ENCODE data around the gene CSF2.

The CSF2 gene

DNA sequence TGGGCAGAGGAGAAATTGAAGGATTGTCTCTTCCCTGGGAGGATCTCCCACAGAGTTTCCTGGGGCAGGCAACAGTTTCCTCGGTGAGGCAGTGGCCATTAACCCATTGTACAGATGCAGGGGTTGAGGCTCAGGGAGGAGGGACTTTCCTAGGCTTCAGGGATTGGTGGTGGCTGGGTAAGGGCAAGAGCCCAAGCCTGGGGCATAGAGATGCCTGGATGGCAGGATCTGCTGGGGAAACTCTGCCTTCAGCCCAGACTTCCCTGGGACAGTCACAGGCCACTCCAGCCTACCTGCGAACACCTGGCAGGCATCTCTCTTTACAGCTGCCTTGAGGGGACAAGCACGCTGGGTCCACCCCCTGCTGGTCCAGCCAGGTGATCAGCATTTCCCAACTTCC, 3.6 kb upstream of the CSF2 start:
- no peak for DNase-seq (ENCODE audit: low spot score)

DNA sequence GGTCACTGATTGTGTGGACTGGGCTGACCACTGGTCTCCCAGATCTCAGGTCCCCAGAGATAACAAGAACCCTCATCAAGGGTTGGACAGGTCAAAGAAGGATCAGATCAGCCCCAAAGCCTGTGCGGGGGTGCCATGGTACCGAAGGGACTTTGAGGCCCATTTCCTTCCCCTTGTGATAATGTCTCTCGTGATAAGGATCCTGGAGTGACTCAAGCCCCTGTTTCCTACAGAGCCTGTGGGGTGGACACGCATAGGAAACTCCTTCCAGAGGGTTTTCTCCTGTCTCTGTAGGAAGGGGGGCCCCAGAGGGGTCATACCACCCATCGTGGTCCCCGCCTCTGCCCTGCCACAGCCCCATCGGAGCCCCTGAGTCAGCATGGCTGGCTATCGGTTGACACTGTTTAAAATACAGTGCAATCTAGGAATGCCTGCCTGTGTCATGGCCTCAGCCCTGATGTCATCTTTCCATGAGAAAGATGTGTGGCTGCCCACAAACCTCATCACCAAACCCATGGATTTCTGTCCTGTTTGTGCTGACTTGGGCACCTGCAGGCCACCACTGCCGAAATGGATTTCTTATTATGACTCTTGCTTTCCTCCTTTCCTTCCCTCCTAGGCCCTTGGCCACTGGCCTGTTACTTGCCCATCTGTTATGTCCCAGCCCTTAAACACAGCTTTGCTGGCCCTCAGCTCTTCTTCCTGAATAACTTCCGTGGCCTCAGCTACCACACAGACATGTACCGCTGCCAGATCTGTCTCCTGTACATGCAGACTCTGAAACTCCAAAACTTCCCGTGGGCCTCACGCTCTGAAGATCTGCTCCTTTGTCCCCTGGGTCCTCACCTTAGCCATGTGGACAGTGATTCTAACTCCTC, 2.9 kb upstream of the CSF2 start:
- peak; percentile 34 for DNase-seq (ENCODE audit: low spot score)

DNA sequence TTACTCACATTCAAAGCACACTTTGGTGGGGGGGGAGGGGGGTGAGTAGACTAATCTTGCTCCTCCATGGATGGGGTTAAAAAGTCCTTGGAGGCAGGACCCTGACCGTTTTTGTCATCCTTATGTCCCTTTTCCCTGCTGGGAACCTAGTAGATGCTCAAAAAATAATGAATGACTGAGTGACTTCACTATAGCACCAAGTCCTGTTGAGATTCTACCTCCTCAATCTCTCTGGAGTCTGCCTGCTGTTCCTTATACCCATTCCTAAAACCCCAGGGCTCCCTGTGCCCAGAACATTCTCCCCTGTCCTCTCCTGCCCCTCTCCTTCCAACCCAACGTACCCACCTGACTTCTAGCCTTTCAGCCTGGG, 2.3 kb upstream of the CSF2 start:
- DNase-seq (ENCODE audit: low spot score): no peak

DNA sequence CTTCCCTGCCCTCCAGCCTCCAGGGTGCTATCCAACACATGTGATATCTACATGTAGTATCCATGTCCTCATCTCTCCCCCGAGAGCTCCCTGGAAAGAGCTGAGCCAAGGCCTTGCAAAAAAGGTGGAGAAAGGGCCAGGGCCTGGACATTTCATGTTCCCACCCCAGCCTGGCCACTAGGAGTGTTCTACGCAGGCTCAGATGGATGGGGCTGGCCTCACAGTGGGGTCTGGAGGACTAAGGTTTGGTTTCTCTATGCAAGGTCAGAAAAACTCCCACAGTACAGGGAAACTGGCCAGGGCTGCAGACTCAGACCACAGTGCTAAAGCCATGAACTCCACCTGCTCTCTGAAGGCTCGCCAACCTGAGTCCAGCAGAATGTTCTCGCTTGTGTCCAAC, 1.5 kb upstream of the CSF2 start:
- no peak for DNase-seq (ENCODE audit: low spot score)

DNA sequence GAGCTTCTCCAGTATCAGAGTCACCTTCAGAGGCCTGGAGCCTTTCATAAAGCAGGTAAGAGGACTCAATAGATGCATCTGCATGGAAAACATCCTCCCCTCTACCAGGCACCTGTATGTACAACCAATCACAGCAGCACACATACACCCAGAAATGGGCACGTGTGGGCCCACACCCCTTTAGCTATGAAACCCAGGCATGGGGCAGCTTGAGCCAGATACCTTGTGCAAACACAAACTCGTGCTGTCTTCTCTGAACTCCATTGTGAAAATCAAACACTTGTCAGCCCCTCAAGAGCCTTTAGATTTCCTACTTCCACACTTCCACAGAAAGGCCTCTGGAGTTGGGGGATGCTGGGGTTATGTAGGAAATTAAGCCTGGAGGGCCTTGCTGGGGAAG, 1.1 kb upstream of the CSF2 start:
- no peak for DNase-seq (ENCODE audit: low spot score)

DNA sequence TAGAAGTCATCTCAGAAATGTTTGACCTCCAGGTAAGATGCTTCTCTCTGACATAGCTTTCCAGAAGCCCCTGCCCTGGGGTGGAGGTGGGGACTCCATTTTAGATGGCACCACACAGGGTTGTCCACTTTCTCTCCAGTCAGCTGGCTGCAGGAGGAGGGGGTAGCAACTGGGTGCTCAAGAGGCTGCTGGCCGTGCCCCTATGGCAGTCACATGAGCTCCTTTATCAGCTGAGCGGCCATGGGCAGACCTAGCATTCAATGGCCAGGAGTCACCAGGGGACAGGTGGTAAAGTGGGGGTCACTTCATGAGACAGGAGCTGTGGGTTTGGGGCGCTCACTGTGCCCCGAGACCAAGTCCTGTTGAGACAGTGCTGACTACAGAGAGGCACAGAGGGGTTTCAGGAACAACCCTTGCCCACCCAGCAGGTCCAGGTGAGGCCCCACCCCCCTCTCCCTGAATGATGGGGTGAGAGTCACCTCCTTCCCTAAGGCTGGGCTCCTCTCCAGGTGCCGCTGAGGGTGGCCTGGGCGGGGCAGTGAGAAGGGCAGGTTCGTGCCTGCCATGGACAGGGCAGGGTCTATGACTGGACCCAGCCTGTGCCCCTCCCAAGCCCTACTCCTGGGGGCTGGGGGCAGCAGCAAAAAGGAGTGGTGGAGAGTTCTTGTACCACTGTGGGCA, 642 bp downstream of the CSF2 start:
- peak; percentile 40 for DNase-seq (ENCODE audit: low spot score)

DNA sequence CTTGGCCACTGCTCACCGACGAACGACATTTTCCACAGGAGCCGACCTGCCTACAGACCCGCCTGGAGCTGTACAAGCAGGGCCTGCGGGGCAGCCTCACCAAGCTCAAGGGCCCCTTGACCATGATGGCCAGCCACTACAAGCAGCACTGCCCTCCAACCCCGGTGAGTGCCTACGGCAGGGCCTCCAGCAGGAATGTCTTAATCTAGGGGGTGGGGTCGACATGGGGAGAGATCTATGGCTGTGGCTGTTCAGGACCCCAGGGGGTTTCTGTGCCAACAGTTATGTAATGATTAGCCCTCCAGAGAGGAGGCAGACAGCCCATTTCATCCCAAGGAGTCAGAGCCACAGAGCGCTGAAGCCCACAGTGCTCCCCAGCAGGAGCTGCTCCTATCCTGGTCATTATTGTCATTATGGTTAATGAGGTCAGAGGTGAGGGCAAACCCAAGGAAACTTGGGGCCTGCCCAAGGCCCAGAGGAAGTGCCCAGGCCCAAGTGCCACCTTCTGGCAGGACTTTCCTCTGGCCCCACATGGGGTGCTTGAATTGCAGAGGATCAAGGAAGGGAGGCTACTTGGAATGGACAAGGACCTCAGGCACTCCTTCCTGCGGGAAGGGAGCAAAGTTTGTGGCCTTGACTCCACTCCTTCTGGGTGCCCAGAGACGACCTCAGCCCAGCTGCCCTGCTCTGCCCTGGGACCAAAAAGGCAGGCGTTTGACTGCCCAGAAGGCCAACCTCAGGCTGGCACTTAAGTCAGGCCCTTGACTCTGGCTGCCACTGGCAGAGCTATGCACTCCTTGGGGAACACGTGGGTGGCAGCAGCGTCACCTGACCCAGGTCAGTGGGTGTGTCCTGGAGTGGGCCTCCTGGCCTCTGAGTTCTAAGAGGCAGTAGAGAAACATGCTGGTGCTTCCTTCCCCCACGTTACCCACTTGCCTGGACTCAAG, 1.5 kb downstream of the CSF2 start:
- peak; percentile 59 for DNase-seq (ENCODE audit: low spot score)

DNA sequence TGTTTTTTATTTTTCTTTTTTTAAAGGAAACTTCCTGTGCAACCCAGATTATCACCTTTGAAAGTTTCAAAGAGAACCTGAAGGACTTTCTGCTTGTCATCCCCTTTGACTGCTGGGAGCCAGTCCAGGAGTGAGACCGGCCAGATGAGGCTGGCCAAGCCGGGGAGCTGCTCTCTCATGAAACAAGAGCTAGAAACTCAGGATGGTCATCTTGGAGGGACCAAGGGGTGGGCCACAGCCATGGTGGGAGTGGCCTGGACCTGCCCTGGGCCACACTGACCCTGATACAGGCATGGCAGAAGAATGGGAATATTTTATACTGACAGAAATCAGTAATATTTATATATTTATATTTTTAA, 2.1 kb downstream of the CSF2 start:
- DNase-seq (ENCODE audit: low spot score): no peak

DNA sequence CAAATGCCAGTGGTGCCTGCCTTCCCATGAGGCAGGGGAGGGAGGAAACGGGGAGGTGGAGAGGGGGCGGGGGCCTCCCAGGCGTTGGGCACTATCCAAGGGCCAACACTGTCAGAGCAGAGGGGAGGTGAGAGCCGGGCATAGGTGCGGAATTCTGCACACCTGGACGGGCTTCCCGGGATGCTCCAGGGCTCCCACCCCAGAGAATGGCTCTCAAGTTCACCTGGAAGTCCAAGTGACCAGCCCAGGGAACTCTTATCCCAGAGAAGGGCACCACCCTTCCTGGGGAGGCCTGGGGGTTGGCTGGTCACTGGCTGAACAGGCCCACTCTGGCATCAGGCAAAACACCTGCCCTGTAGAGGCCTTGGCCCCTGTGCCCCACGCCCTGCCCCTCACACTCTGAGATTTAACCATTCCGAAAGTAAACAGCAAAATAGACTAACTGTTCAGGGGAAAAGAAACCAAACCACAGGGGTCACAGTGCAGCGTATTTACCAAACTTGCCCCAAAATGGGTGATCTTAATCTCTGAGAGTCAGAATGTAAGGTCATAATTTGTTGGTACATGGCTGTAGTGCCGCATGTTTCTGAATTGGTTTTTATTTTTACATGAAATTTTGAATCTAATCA, 2.7 kb downstream of the CSF2 start:
- peak; percentile 17 for DNase-seq (ENCODE audit: low spot score)

DNA sequence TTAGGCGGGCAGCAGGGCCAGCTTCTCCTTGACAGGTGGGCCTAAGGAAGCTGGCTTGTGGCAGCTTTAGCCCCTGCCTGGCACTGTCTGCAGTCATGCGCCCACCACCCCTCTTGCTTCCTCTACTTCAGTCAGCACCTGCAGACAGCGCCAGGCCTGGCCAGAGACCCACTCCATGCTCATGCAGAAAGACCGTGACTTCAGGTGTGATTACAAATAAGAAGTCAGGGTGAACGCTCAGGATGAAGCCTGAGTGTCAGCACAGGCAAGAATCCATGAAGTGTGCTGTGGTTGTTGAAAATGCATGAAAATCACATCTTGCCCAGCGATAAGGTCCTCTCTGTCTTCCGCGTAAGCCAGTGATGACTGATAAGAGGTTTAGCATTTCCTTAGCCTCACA, 3.4 kb downstream of the CSF2 start:
- DNase-seq (ENCODE audit: low spot score): peak; percentile 64

DNA sequence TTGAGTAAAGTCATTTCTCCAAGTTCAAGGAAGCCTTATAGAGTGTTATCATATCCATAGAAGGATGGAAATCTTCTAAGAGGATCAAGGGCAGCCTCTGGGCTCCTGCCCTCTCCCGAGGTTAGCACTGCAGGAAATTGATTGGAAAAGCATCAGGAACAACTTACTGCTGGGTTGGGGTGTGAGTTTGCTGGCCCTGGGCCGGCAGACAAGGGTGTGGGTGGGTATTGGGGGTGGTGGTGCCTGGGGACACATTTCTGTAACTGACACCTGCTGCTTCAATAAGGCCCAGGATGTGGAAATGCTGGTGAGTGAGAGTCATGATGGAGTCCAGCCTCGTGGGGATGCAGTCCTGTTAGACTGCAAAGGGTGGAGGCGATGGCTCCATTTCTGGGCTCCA, 5.5 kb downstream of the CSF2 start:
- no peak for DNase-seq (ENCODE audit: low spot score)

DNA sequence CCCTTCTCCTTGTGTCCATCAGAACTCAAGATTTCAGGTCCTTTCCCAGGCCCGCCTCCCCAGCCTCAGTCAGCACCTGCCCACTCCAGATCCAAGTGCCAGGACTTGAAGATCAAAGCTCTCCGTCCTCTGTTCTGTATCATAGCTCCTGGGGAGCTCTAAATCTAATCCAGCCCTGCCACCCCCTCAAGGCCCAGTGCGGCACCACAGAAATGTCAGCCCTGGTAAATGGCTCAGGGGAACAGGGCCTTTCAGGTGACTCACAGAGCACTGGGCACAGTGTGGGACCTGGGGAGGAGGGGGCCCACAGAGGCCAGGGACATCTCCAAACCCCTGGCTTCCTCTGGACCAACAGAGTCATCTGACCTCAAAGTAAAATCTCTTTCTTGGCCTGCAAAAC, 6.0 kb downstream of the CSF2 start:
- no peak for DNase-seq (ENCODE audit: low spot score)

DNA sequence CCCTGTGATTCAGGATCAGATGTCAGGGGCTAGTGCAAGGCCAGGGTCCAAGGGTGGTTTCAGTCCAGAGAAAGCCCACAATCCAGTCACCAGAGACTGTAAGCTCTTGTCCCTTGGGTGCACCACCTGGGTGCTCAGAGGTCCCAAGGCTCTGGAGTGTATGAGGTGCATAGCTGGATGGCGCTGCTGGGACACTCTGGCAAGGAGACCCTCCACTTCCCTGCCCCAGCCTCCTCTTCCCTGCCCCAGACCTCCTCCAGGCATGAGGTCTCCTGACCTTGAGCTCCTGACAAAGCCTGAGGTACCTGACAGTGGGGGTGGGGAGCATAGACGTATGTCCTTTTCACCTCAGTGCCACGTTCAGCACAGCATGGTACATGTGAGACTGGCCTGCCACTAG, 7.0 kb downstream of the CSF2 start:
- no peak for DNase-seq (ENCODE audit: low spot score)

DNA sequence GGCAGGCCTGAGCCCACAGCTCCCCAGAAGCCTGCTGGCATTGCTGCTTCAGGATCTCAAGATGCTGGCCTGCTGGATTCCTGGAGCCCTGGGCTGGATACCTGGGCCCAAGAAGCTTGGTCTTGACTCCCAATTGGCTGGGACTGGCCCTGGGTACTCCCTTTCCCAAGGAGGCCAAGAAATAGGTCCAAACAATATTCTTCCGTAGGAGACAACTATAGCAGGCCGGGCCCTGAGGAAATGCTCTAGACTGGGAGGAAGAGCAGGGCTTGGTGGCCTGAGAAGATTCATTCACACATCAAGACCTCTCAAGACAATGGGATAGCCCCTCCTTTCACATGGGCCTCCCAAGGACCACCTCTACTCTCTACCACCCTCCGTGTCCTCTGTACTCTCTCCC, 7.9 kb downstream of the CSF2 start:
- no peak for DNase-seq (ENCODE audit: low spot score)

DNA sequence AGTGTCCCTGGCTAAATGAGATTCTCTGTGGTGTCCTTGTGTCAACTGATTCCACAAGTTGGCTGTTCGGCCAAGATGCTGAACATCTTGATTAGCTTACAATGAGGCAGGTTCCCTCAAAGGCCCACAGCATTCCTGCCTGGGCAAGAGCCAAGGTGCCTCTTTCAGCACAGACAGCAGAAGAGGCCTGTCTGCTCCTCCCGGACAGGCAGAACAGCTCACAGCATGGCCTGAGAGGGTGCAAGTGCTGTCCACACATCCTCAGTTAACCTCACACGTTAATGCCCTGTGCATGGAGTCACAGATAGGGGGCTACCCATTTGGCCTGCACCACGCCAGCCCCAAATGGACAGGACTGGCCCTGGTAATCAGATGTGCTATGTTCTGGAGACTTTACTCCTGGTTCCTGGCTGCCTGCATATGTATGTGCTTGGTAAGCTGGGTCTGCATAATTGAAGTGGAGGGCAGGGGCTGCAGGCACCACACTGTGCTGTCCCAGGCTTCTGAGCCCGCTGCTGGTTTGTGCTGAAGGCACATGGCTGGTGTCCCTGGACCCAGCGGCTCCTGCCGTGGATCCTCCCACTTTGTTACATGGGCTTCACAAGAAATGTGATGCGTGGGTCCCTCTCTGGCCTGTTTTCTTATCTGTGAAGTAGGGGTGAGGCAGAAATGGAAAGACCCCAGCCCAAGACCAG, 8.9 kb downstream of the CSF2 start:
- no peak for DNase-seq (ENCODE audit: low spot score)

DNA sequence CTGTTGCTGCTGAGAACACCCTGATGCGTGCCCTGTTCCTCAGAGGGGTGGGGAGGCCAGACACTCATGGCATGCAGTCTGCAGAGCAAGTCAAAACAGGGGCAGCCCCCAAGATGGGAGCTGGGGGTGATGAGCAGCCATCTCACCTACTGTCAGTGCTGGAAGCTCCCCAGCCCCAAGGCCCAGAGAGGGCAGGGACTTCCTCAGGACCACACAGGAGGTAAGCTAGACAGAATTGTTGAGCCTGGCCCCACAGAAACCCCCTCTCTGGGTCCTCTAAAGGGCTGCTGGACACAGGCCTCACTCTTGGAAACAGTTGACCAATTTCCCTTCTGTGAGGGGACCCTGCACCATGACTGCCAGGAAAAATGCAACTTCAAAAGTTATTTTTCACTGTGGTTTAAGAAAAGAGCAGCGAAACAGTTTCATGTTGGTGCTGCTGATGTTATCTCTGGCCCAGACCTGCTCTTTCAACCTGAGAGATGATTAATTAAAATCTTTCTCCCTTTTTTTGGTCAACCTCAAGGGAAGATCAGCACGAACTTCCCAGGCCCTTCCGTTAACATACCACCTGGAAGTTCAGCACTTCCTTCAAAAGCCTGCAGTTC, 9.6 kb downstream of the CSF2 start:
- DNase-seq (ENCODE audit: low spot score): no peak

DNA sequence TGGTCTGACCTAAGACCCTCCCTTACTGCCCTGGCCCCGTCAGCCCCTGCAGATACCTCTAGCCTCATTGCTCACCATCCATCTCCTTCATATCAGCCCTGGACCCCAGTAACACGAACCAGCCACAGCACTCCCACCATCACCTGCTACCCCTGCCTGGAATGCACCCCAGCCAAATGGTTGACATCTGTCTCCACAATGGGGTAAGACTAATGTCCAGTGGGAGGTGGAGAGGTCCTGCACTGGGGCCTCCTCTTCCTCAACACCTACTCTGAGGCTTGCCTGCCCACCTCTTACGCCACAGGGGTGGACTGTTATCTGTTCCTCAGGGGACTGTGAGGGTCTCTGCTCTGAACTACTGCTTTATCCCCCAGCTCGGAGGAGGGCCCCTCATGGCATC, 12.1 kb downstream of the CSF2 start:
- no peak for DNase-seq (ENCODE audit: low spot score)

DNA sequence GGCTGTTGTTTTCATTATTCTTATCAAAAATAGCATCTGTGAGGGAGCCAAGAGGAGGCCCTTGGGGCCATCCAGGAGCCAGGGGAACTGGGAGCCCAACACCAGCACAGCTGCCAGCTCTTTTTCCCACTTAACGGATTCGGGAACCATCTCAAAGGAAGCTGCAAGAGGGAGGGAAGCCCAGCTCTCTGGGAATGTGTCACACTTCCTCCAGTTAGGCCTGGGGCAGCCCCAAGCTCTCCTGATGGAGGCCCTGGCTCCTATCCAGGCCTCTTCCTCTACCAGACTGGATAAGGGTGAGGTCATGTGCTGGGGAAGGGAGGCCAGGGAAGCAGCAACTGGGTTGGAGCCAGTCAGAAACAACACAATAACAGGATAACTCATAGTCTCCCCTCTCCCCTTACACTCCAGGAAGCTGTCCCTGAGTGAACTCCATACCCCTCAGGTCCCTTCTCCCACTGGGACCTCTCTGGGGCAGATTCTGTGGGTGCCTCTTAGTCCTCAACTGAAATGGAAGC, 12.7 kb downstream of the CSF2 start:
- peak; percentile 100 for DNase-seq (ENCODE audit: low spot score)

DNA sequence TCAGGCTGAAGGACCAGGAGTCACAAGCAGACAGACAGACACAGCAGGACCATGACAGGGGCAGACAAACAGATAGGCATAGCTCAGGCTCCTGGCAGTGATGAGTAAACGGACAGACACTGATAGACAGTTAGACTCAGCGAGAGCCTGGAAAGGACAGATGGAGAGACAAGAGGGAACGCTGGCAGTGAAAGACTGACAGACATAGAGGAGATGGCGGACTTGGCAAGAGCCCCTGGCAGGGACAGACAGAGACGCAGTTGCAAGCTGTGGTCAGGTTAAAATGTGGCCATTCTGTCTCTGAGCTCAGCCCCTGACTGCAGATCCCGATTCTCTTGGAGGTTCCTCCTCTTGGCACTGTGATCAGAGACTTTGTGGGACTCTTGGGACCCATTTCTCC, 13.6 kb downstream of the CSF2 start:
- no peak for DNase-seq (ENCODE audit: low spot score)

DNA sequence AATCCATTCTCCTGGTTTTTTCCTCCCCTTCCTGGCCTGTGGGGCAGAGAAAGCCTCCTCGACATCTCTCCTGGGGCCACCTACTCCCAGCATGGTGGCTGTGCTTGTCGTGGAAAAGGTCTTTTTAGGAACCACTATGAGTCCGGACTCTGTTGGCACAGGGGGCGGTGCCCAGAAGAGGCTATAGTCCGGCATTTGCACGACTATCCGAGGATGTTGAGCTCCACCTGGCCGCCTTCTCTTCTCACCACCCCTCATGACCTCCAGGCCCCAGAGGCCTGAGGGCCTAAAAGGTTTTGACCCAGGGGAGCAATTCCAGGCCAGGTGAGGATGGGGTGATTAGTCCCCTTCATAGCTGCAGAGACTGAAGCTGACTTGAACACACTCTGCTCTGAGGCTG, 14.1 kb downstream of the CSF2 start:
- no peak for DNase-seq (ENCODE audit: low spot score)

DNA sequence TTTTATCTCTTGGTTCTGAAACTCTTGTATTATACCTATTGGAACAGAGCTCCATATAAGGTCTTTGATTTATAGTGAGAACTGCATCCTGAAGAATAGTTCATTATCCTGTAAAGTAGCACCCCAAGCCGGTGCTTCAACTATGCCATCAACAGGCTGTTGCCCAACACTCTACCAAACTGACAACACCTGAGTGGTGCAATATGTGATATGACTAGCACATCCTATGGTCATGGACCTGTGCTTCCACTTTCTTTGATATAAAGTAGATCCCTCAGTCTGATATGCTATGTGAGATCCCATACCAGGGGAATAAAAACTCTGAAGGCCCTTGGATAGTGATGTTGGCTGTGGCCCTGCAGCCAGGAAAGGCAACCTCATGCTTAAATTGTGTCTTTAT, 15.8 kb downstream of the CSF2 start:
- DNase-seq (ENCODE audit: low spot score): no peak
